PC-3 (cell line): ENCODE data around the gene HINFP.

Experiments
- CTCF ChIP-seq: fragments of 300-600 bp; sonication (generic); conservative IDR thresholded peaks from 2 replicates; pipeline ENCODE4 v1.5.1; 2017; ENCODE audit warnings: antibody characterized with exemption, low read depth, mild to moderate bottlenecking, low read length
- EZH2 ChIP-seq: fragments of 300-600 bp; sonication (generic); IDR thresholded peaks from one replicate; pipeline ENCODE4 v1.6.1; 2017; ENCODE audit warnings: antibody characterized with exemption, mild to moderate bottlenecking, low read length; ENCODE audit not compliant: unreplicated experiment
- EZH2phosphoT487 ChIP-seq: fragments of 300-600 bp; sonication (generic); IDR thresholded peaks from 2 replicates; pipeline ENCODE4 v1.6.1; 2018; ENCODE audit warnings: mild to moderate bottlenecking, antibody characterized with exemption, low read length, borderline replicate concordance

DNA sequence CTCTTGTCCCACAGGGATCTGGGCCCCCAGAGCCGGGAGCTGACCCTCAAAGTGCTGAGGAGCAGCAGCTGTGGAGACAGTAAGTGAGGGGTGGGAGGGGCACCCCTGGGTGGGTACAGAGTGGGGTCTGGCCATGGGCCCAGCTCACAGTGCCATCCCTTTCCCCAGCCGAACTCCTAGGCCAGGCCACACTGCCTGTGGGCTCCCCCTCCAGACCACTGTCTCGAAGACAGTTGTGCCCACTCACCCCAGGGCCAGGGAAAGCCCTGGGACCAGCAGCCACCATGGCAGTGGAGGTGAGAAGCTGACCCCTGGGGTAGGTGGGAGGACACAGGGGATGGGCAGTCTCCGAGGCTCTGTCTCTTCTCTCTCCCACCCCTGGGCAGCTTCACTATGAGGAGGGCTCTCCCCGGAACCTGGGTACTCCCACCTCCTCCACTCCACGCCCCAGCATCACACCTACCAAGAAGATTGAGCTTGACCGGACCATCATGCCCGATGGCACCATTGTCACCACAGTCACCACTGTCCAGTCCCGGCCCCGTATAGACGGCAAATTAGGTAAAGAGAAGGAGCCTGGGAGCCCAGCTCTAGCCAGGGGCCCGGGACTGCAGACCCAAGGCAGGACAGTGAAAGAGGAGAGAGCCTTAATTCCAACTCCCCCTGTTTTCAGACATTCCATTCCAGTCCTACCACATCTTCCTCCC, 8.9 kb upstream of the HINFP start:
- TF ChIP-seq CTCF (no peak), EZH2 (no peak), EZH2phosphoT487 (no peak)
